GM12878 (cell line): ENCODE data around the gene SLC39A7. TPM values are rescaled to one million over a fixed set of nuclear protein-coding genes. Genes with fewer than 3 reads are reported as not detected.

ENCODE experiments used
- ATAC-seq: fragments of 200-7000 bp; cut with Tn5 transposase; 3 replicates; pipeline ENCODE4 v1.9.1; 2020; ENCODE audit warnings: mild to moderate bottlenecking, moderate library complexity
- BruUV-seq: library from RNA; stranded (reverse); fragments of 400-500 nt; replicated peaks from 2 replicates; lab custom pipeline; 2021; lab: Mats Ljungman, UMichigan
- CTCF ChIA-PET: fragments of 300-600 bp; sonication (Branson Sonifier 250); formaldehyde crosslinking; extraction: SDS; loops from one replicate; lab custom pipeline; 2021; ENCODE audit warnings: inconsistent platforms; lab: Yijun Ruan, JAX
- POLR2A ChIA-PET: fragments of 350-600 bp; formaldehyde crosslinking; extraction: SDS; loops from one replicate; lab custom pipeline; 2021; ENCODE audit warnings: inconsistent platforms; lab: Charles Lee
- RAD21 ChIA-PET: fragments of 300-600 bp; sonication (Branson Sonifier 250); formaldehyde crosslinking; loops from one replicate; lab custom pipeline; 2023; ENCODE audit warnings: antibody characterized with exemption; ENCODE audit not compliant: unreplicated experiment; lab: Charles Lee
- SMC1A ChIA-PET: fragments of 300-600 bp; sonication (Branson Sonifier 250); formaldehyde crosslinking; loops from one replicate; lab custom pipeline; 2023; ENCODE audit not compliant: unreplicated experiment, uncharacterized antibody; lab: Charles Lee
- DNase-seq: peaks from one replicate; pipeline ENCODE4 v3.0.0-alpha.2; 2011; ENCODE audit warnings: low read depth, low spot score
- FAIRE-seq: peaks from 3 replicates; lab custom pipeline; 2011; peaks lifted over from hg19 to GRCh38; lab: Jason Lieb, UNC
- H2AFZ ChIP-seq: 2 replicates; pipeline ENCODE4 v1.6.0; 2011; ENCODE audit warnings: low read depth, low read length, control low read depth; ENCODE audit not compliant: control insufficient read depth
- H3K27ac ChIP-seq: 2 replicates; pipeline ENCODE4 v1.5.1; 2011; ENCODE audit warnings: control low read depth; ENCODE audit not compliant: control insufficient read depth, insufficient read depth
- H3K27me3 ChIP-seq, 2 experiments: replicated peaks in 1 of 2; 2 replicates each; pipeline versions ENCODE4 v1.6.0 to v1.6.1; 2011; ENCODE audit warnings: low read length in 1 of 2; ENCODE audit not compliant: control insufficient read depth in 2 of 2, insufficient read depth in 2 of 2
- H3K36me3 ChIP-seq, 2 experiments: 2 replicates each; pipeline ENCODE4 v1.5.1; 2011; ENCODE audit warnings: low read length in 1 of 2; ENCODE audit not compliant: control insufficient read depth in 2 of 2, insufficient read depth in 2 of 2
- H3K4me1 ChIP-seq: 2 replicates; pipeline ENCODE4 v1.6.1; 2011; ENCODE audit warnings: mild to moderate bottlenecking, low read length, moderate library complexity, mixed read lengths; ENCODE audit not compliant: control insufficient read depth, insufficient read depth
- H3K4me2 ChIP-seq: 2 replicates; pipeline ENCODE4 v1.6.0; 2011; ENCODE audit warnings: control low read depth; ENCODE audit not compliant: control insufficient read depth, insufficient read depth
- H3K4me3 ChIP-seq: fragments of 200-600 bp; sonication (generic); 2 replicates; pipeline ENCODE4 v1.5.1; 2016
- H3K79me2 ChIP-seq: 2 replicates; pipeline ENCODE4 v1.6.0; 2011; ENCODE audit warnings: low read length; ENCODE audit not compliant: control insufficient read depth, insufficient read depth
- H3K9ac ChIP-seq: 2 replicates; pipeline ENCODE4 v1.8.0; 2011; ENCODE audit warnings: low read length, control low read depth, mixed read lengths; ENCODE audit not compliant: control insufficient read depth, insufficient read depth
- H3K9me3 ChIP-seq: replicated peaks from 3 replicates; pipeline ENCODE4 v1.5.1; 2011; ENCODE audit warnings: mild to moderate bottlenecking, low read length; ENCODE audit not compliant: control insufficient read depth, insufficient read depth
- H4K20me1 ChIP-seq: 2 replicates; pipeline ENCODE4 v1.6.0; 2011; ENCODE audit not compliant: control insufficient read depth, insufficient read depth
- ATF7 ChIP-seq: fragments of 450-650 bp; IDR thresholded peaks from 2 replicates; pipeline ENCODE4 v1.6.1; 2016; ENCODE audit warnings: low read depth, mild to moderate bottlenecking
- CBFB ChIP-seq: IDR thresholded peaks from 2 replicates; pipeline ENCODE4 v1.6.1; 2016; ENCODE audit warnings: antibody characterized with exemption, low read depth
- CREM ChIP-seq: IDR thresholded peaks from 2 replicates; pipeline ENCODE4 v1.6.1; 2014; ENCODE audit warnings: antibody characterized with exemption, low read depth
- FOXM1 ChIP-seq: IDR thresholded peaks from 2 replicates; pipeline ENCODE4 v1.6.1; 2012; ENCODE audit warnings: low read depth, mild to moderate bottlenecking, inconsistent platforms, low read length, moderate library complexity
- GATAD2B ChIP-seq: fragments of 450-650 bp; conservative IDR thresholded peaks from 2 replicates; pipeline ENCODE4 v1.6.1; 2017; ENCODE audit warnings: low read depth, mild to moderate bottlenecking, moderate library complexity
- HDAC6 ChIP-seq: fragments of 200-600 bp; sonication (generic); IDR thresholded peaks from one replicate; pipeline ENCODE4 v1.8.0; 2017; ENCODE audit warnings: antibody characterized with exemption; ENCODE audit not compliant: unreplicated experiment
- HDGF ChIP-seq: fragments of 450-650 bp; IDR thresholded peaks from 2 replicates; pipeline ENCODE4 v1.6.1; 2016; ENCODE audit warnings: antibody characterized with exemption
- HSF1 ChIP-seq: fragments of 150-350 bp; IDR thresholded peaks from 2 replicates; pipeline ENCODE4 v1.6.1; 2014; ENCODE audit warnings: mild to moderate bottlenecking, low read depth, low read length
- IRF3 ChIP-seq: fragments of 450-650 bp; IDR thresholded peaks from 2 replicates; pipeline ENCODE4 v1.6.1; 2014; ENCODE audit warnings: mild to moderate bottlenecking
- JUNB ChIP-seq: IDR thresholded peaks from 2 replicates; pipeline ENCODE4 v1.6.1; 2016; ENCODE audit warnings: antibody characterized with exemption, mild to moderate bottlenecking
- KAT2A ChIP-seq: conservative IDR thresholded peaks from 2 replicates; pipeline ENCODE4 v1.6.1; 2011; ENCODE audit warnings: low read depth, low read length; ENCODE audit not compliant: control insufficient read depth
- RAD21 ChIP-seq: IDR thresholded peaks from 2 replicates; pipeline ENCODE4 v1.6.1; 2011; ENCODE audit warnings: mild to moderate bottlenecking, low read depth, low read length, moderate library complexity; ENCODE audit not compliant: insufficient read depth
- RUNX3 ChIP-seq: IDR thresholded peaks from 2 replicates; pipeline ENCODE4 v1.6.1; 2012; ENCODE audit warnings: low read length, inconsistent platforms
- SIN3A ChIP-seq: IDR thresholded peaks from 2 replicates; pipeline ENCODE4 v1.6.1; 2012; ENCODE audit warnings: low read depth, low read length, improper control_type of control experiment
- SREBF2 ChIP-seq: IDR thresholded peaks from 2 replicates; pipeline ENCODE4 v1.6.1; 2012; ENCODE audit warnings: mild to moderate bottlenecking, low read length
- ZBTB40 ChIP-seq: fragments of 450-650 bp; IDR thresholded peaks from 2 replicates; pipeline ENCODE4 v1.6.1; 2016; ENCODE audit warnings: mild to moderate bottlenecking, moderate library complexity, borderline replicate concordance
- ZZZ3 ChIP-seq: IDR thresholded peaks from 2 replicates; pipeline ENCODE4 v1.6.1; 2011; ENCODE audit warnings: low read depth; ENCODE audit not compliant: control insufficient read depth, insufficient read length
- WGBS: methylation state at CpG from one replicate; pipeline ENCODE4 v1.1.6; 2016; ENCODE audit warnings: low lambda C conversion rate; ENCODE audit not compliant: insufficient replicate concordance, insufficient coverage; ENCODE audit errors: missing lambda C conversion rate; 5-methylcytosine and 5-hydroxymethylcytosine counted together
- in situ Hi-C: fragments of 300-500 bp; cut with MboI; formaldehyde crosslinking; loops from 9 replicates; pipeline ENCODE4 v1.14.3; 2018; ENCODE audit warnings: mixed read lengths
- intact Hi-C: fragments of 100-400 bp; cut with micrococcal nuclease; formaldehyde crosslinking; loops from one replicate; pipeline ENCODE4 v1.14.2; 2022; ENCODE audit not compliant: unreplicated experiment
- polyA plus RNA-seq, 11 experiments: library from polyadenylated mRNA; depleted of rRNA in 4 of 11; unstranded in 6 of 11; stranded (reverse) in 5 of 11; fragments of >200 nt; fragmentation: Nextera tagmentation in 4 of 11; fragmentation: Illumina TruSeq in 1 of 11; extraction: Ambion mirVana in 4 of 11; extraction: Trizol in 1 of 11; gene quantifications; 1 replicate in 1 of 11; 2 replicates in 10 of 11; pipeline versions ENCODE4 v1.2.1 to v1.2.3, GENCODE V29; 2011 to 2016; ENCODE audit warnings: inconsistent platforms in 2 of 11, missing spikeins in 2 of 11, low read depth in 1 of 11
- total RNA-seq, 4 experiments: library from RNA; depleted of rRNA in 3 of 4; stranded (reverse); fragments of >200 nt in 3 of 4; fragmentation: Illumina TruSeq in 1 of 4; extraction: Trizol in 1 of 4; gene quantifications; 2 replicates each; pipeline versions ENCODE4 v1.2.1 to v1.2.3, GENCODE V29; 2013 to 2021

Gene SLC39A7
- total and polyA plus RNA-seq, 10 of the 15 experiments (the other 5 are each of a cell fraction or from before 2014, with no cell fraction given): 7.3 to 63.1 (median 40.6) TPM

GRCh38 chr6:33161354-33162331, 39.0 kb upstream of the SLC39A7 start:
- peak overlapping the region; percentile 95 for H3K4me2 ChIP-seq
- DNase-seq (no peak), FAIRE-seq (no peak), ATAC-seq (peak; percentile 96)
- peak overlapping the region; percentile 70; the same call in 1 of the 2 replicates for H3K4me3 ChIP-seq
- SMC1A ChIA-PET: interaction anchor here (0.7 to 4.3 kb wide), 6 partner anchors 12 to 153 kb away, joined by 3 to 27 read pairs (median 6); no protein-coding TSS in a partner anchor
- POLR2A ChIA-PET: interaction anchor here (0.6 to 1.2 kb wide), 2 partner anchors 87 to 220 kb away, joined by 3 read pairs; no protein-coding TSS in a partner anchor
- H4K20me1 ChIP-seq: no peaks in the 10 kb centered on the region
- no peaks in the 10 kb centered on the region for H3K27me3 ChIP-seq
- peak overlapping the region; percentile 47; the same call in 1 of the 2 replicates for H3K9ac ChIP-seq
- peaks cover 4% of the 10 kb centered on the region for H3K4me1 ChIP-seq
- WGBS: 7% methylated on average over 54 of the region's 58 CpGs
- H3K36me3 ChIP-seq: no peaks in the 10 kb centered on the region
- no TSS peak for BruUV-seq
- CTCF ChIA-PET: interaction anchor here (0.5 to 9.5 kb wide), 18 partner anchors 8 to 89 kb away, joined by 3 to 80 read pairs (median 4); partner anchors contain the start of genes HLA-DPA1 and HLA-DPB1
- no peaks in the 10 kb centered on the region for H3K79me2 ChIP-seq
- no peak overlapping the region for H3K27ac ChIP-seq
- in situ Hi-C loops (no loop called here), intact Hi-C loops (loop anchor here (1.0 kb wide), 2 partner anchors 36 to 87 kb away; no protein-coding TSS in a partner anchor)
- peak overlapping the region; percentile 89 for H2AFZ ChIP-seq
- RAD21 ChIA-PET: interaction anchor here (0.6 to 5.3 kb wide), 8 partner anchors 11 to 161 kb away, joined by 3 to 27 read pairs (median 4); no protein-coding TSS in a partner anchor
- no peaks in the 10 kb centered on the region for H3K9me3 ChIP-seq
- TF ChIP-seq GATAD2B: 0 out of 2 replicates have a peak, but pooled peaks have one; percentile 64
- TF ChIP-seq JUNB: no peak
- TF ChIP-seq SIN3A: no peak
- no peak for TF ChIP-seq ZZZ3
- TF ChIP-seq RAD21: peak; percentile 64
- no peak for TF ChIP-seq CBFB
- no peak for TF ChIP-seq HSF1
- no peak for TF ChIP-seq FOXM1
- no peak for TF ChIP-seq KAT2A
- TF ChIP-seq IRF3: no peak
- no peak for TF ChIP-seq SREBF2
- TF ChIP-seq ATF7: no peak
- no peak for TF ChIP-seq CREM
- no peak for TF ChIP-seq HDGF
- TF ChIP-seq ZBTB40: no peak
- TF ChIP-seq RUNX3: no peak
- no peak for TF ChIP-seq HDAC6
